HG03139 (cell line): ENCODE data around the gene USP37.

Experiments
- ATAC-seq: cut with Tn5 transposase; IDR thresholded peaks from one replicate; pipeline ENCODE4 v1.9.1; 2021; ENCODE audit not compliant: unreplicated experiment

The USP37 gene

GRCh38 chr2:218568190-218569037 lies at the start of gene USP37, which contains the start of gene CNOT9:
Gene USP37 (minus strand): TSS chr2:218568351. CDS start chr2:218558653, 9,698 bp downstream.
Gene CNOT9 (plus strand): TSS chr2:218568839. CDS start chr2:218568955, 116 bp downstream.
- ATAC-seq, result peak; percentile 73

- ATAC-seq, result no peak
Measured at GRCh38 chr2:218615868-218616315, 47.7 kb upstream of the USP37 start.

- no peak for ATAC-seq
Measured at GRCh38 chr2:218607436-218608115, 39.4 kb upstream of the USP37 start, which contains the start of gene PLCD4. Gene PLCD4 (plus strand): TSS chr2:218607899. CDS start chr2:218615740, 7,841 bp downstream.

GRCh38 chr2:218605432-218605831 lies 37.3 kb upstream of the USP37 start:
- ATAC-seq, result no peak

- no peak for ATAC-seq
Measured at GRCh38 chr2:218585541-218585940, 17.4 kb upstream of the USP37 start.

GRCh38 chr2:218583983-218584850 lies 16.1 kb upstream of the USP37 start:
- no peak for ATAC-seq

GRCh38 chr2:218582076-218582475 lies 13.9 kb upstream of the USP37 start:
- ATAC-seq, result no peak

GRCh38 chr2:218578272-218578877 lies 10.2 kb upstream of the USP37 start:
- no peak for ATAC-seq

GRCh38 chr2:218577482-218578220 lies 9.5 kb upstream of the USP37 start:
- ATAC-seq, result no peak

- ATAC-seq, result no peak
Measured at GRCh38 chr2:218576854-218577253, 8.7 kb upstream of the USP37 start.

- ATAC-seq, result no peak
Measured at GRCh38 chr2:218570850-218571249, 2.7 kb upstream of the USP37 start.

- ATAC-seq, result no peak
Measured at GRCh38 chr2:218569661-218570500, 1.7 kb upstream of the USP37 start.

GRCh38 chr2:218569038-218569431 lies 884 bp upstream of the USP37 start:
- peak; percentile 32 for ATAC-seq

GRCh38 chr2:218567797-218568189 lies 358 bp downstream of the USP37 start:
- ATAC-seq, result peak; percentile 39

GRCh38 chr2:218566296-218566695 lies 1.9 kb downstream of the USP37 start:
- no peak for ATAC-seq

- ATAC-seq, result no peak
Measured at GRCh38 chr2:218564056-218564455, 4.1 kb downstream of the USP37 start.

- no peak for ATAC-seq
Measured at GRCh38 chr2:218558986-218559385, 9.2 kb downstream of the USP37 start.

- no peak for ATAC-seq
Measured at GRCh38 chr2:218557941-218558340, 10.2 kb downstream of the USP37 start.

- ATAC-seq, result no peak
Measured at GRCh38 chr2:218555527-218555926, 12.6 kb downstream of the USP37 start.
